ENCODE measurements around the gene WNT2B.

GRCh38 chr1:112466078-112466660 is 42.6 kb upstream of the WNT2B start:
- TF ChIP-seq GATA2 (IDR thresholded peaks at IDR 0.05; ENCODE audit: low read depth, low read length), result no peak
- no peak for TF ChIP-seq GATA3 (IDR thresholded peaks at IDR 0.05; ENCODE audit: low read depth, low read length)

All from SH-SY5Y (cell line).